GM23338 (cell line): Measurements from ENCODE around the gene EPHA4. TPM values are rescaled to one million over a fixed set of nuclear protein-coding genes. Genes with fewer than 3 reads are reported as not detected.

Experiments used
- ATAC-seq: fragments of 200-7000 bp; cut with Tn5 transposase; 3 replicates; pipeline ENCODE4 v1.9.1; 2020
- DNase-seq: peaks from one replicate; pipeline ENCODE4 v3.0.0-alpha.2; 2015; ENCODE audit warnings: low spot score
- H2AFZ ChIP-seq: fragments of 200-600 bp; sonication (generic); 2 replicates; pipeline ENCODE4 v1.8.0; 2016; ENCODE audit warnings: antibody characterized with exemption, mild to moderate bottlenecking, moderate library complexity
- H3F3A ChIP-seq: fragments of 200-600 bp; sonication (generic); replicated peaks from 2 replicates; pipeline ENCODE4 v1.8.0; 2017; ENCODE audit warnings: antibody characterized with exemption, mixed run types, low read depth
- H3K27ac ChIP-seq: fragments of 200-600 bp; sonication (generic); 2 replicates; pipeline ENCODE4 v1.6.1; 2016; ENCODE audit warnings: low read depth
- H3K27me3 ChIP-seq: fragments of 200-600 bp; sonication (generic); 2 replicates; pipeline ENCODE4 v1.8.0; 2016; ENCODE audit warnings: mild to moderate bottlenecking, mixed run types, moderate library complexity; ENCODE audit not compliant: insufficient read depth
- H3K36me3 ChIP-seq: fragments of 200-600 bp; sonication (generic); 2 replicates; pipeline ENCODE4 v1.8.0; 2016; ENCODE audit warnings: mild to moderate bottlenecking; ENCODE audit not compliant: insufficient read depth
- H3K4me1 ChIP-seq: fragments of 200-600 bp; sonication (generic); 2 replicates; pipeline ENCODE4 v1.8.0; 2016; ENCODE audit warnings: mild to moderate bottlenecking, moderate library complexity; ENCODE audit not compliant: insufficient read depth
- H3K4me2 ChIP-seq: fragments of 200-600 bp; sonication (generic); 2 replicates; pipeline ENCODE4 v1.7.1; 2017; ENCODE audit warnings: mixed run types
- H3K4me3 ChIP-seq: fragments of 200-600 bp; sonication (generic); 2 replicates; pipeline ENCODE4 v1.6.1; 2016; ENCODE audit warnings: mixed run types
- H3K79me2 ChIP-seq: fragments of 200-600 bp; sonication (generic); replicated peaks from 2 replicates; pipeline ENCODE4 v1.8.0; 2017; ENCODE audit warnings: mild to moderate bottlenecking; ENCODE audit not compliant: insufficient read depth
- H3K9me2 ChIP-seq: fragments of 200-600 bp; sonication (generic); 2 replicates; pipeline ENCODE4 v1.8.0; 2017; ENCODE audit not compliant: insufficient read depth
- H4K20me1 ChIP-seq: fragments of 200-600 bp; sonication (generic); replicated peaks from 2 replicates; pipeline ENCODE4 v1.8.0; 2017; ENCODE audit warnings: mild to moderate bottlenecking; ENCODE audit not compliant: insufficient read depth
- H3K27ac Mint-ChIP-seq: 2 replicates; pipeline ENCODE4 v1.8.0; 2020; ENCODE audit warnings: inconsistent platforms, mild to moderate bottlenecking, moderate library complexity, mixed read lengths
- H3K27me3 Mint-ChIP-seq: 3 replicates; pipeline ENCODE4 v1.8.0; 2022; ENCODE audit warnings: low read depth, mild to moderate bottlenecking, moderate library complexity, mixed read lengths, inconsistent platforms; ENCODE audit not compliant: insufficient read depth, poor library complexity
- H3K36me3 Mint-ChIP-seq: 3 replicates; pipeline ENCODE4 v1.8.0; 2021; ENCODE audit warnings: low read depth, mild to moderate bottlenecking, inconsistent platforms, moderate library complexity, mixed read lengths
- H3K4me1 Mint-ChIP-seq: 3 replicates; pipeline ENCODE4 v1.8.0; 2020; ENCODE audit warnings: mild to moderate bottlenecking, inconsistent platforms, mixed read lengths
- H3K4me3 Mint-ChIP-seq: 3 replicates; pipeline ENCODE4 v1.8.0; 2021; ENCODE audit warnings: moderate library complexity, mild to moderate bottlenecking, inconsistent platforms, mixed read lengths
- H3K9me3 Mint-ChIP-seq: 3 replicates; pipeline ENCODE4 v1.8.0; 2020; ENCODE audit warnings: moderate library complexity, mild to moderate bottlenecking, inconsistent platforms, mixed read lengths
- CREB1 ChIP-seq: fragments of 250-450 bp; sonication (Bioruptor Pico); IDR thresholded peaks from 2 replicates; pipeline ENCODE4 v1.5.0; 2020; ENCODE audit warnings: low read depth, mild to moderate bottlenecking, moderate library complexity
- EZH2phosphoT487 ChIP-seq: fragments of 200-600 bp; sonication (generic); IDR thresholded peaks from one replicate; pipeline ENCODE4 v1.8.1; 2018; ENCODE audit warnings: antibody characterized with exemption; ENCODE audit not compliant: unreplicated experiment
- JUNB ChIP-seq: IDR thresholded peaks from one replicate; pipeline ENCODE4 v1.6.1; 2016; ENCODE audit warnings: antibody characterized with exemption; ENCODE audit not compliant: unreplicated experiment
- NANOG ChIP-seq: IDR thresholded peaks from 2 replicates; pipeline ENCODE4 v1.6.1; 2016; ENCODE audit warnings: antibody characterized with exemption, borderline replicate concordance
- POLR2AphosphoS5 ChIP-seq: IDR thresholded peaks from 2 replicates; pipeline ENCODE4 v1.6.1; 2016; ENCODE audit warnings: antibody characterized with exemption, low read depth
- STAT1 ChIP-seq: IDR thresholded peaks from one replicate; pipeline ENCODE4 v1.6.1; 2016; ENCODE audit warnings: antibody characterized with exemption; ENCODE audit not compliant: unreplicated experiment
- ZNF331 ChIP-seq: fragments of 250-450 bp; sonication (Bioruptor Pico); IDR thresholded peaks from 2 replicates; pipeline ENCODE4 v1.5.0; 2020; ENCODE audit warnings: low read depth, mild to moderate bottlenecking, moderate library complexity
- polyA plus RNA-seq: library from polyadenylated mRNA; unstranded; fragments of >200 nt; fragmentation: Nextera tagmentation; extraction: Ambion mirVana; gene quantifications from 2 replicates; pipeline ENCODE4 v1.2.1, GENCODE V29; 2016
- total RNA-seq: library from RNA; depleted of rRNA; stranded (reverse); fragments of >200 nt; shearing (Covaris generic); gene quantifications from 2 replicates; pipeline ENCODE4 v1.2.3, GENCODE V29; 2014
- TF ChIP-seq, protein P1 (sequence below): IDR thresholded peaks from one replicate; pipeline ENCODE4 v1.6.1; 2018; ENCODE audit warnings: antibody characterized with exemption; ENCODE audit not compliant: unreplicated experiment
- TF ChIP-seq, protein P2 (sequence below), 2 experiments: fragments of 200-600 bp in 1 of 2; sonication (generic) in 1 of 2; conservative IDR thresholded peaks; 2 replicates each; pipeline versions ENCODE4 v1.5.1 to v1.6.1; 2016 to 2017; ENCODE audit warnings: antibody characterized with exemption in 2 of 2, low read depth in 2 of 2, mild to moderate bottlenecking in 2 of 2, moderate library complexity in 1 of 2

Gene EPHA4
- total and polyA plus RNA-seq, 2 experiments from 2014 or later = 4.1 to 6.2 TPM

DNA sequence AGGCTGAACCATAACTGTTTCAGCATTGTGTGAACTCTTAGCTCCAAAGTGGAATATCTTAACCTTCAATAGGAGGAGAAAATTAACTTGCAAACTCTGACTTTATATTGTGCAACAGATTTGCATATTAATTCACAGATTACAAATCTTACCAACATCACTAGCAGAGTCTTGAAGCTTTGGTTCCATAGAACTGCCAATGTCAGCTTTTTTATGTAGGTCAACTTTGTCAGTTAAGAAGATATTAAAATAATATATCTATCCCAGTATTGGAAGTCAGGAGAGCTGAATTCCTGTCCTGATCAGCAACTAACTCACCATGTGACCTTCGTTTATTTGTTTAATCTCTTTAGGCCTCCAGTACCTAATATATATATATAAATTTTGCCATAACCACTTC is 121.8 kb downstream of the EPHA4 start (continued):
- TF ChIP-seq STAT1 = no peak
- no peak for TF ChIP-seq CREB1
- TF ChIP-seq, protein P1, sequence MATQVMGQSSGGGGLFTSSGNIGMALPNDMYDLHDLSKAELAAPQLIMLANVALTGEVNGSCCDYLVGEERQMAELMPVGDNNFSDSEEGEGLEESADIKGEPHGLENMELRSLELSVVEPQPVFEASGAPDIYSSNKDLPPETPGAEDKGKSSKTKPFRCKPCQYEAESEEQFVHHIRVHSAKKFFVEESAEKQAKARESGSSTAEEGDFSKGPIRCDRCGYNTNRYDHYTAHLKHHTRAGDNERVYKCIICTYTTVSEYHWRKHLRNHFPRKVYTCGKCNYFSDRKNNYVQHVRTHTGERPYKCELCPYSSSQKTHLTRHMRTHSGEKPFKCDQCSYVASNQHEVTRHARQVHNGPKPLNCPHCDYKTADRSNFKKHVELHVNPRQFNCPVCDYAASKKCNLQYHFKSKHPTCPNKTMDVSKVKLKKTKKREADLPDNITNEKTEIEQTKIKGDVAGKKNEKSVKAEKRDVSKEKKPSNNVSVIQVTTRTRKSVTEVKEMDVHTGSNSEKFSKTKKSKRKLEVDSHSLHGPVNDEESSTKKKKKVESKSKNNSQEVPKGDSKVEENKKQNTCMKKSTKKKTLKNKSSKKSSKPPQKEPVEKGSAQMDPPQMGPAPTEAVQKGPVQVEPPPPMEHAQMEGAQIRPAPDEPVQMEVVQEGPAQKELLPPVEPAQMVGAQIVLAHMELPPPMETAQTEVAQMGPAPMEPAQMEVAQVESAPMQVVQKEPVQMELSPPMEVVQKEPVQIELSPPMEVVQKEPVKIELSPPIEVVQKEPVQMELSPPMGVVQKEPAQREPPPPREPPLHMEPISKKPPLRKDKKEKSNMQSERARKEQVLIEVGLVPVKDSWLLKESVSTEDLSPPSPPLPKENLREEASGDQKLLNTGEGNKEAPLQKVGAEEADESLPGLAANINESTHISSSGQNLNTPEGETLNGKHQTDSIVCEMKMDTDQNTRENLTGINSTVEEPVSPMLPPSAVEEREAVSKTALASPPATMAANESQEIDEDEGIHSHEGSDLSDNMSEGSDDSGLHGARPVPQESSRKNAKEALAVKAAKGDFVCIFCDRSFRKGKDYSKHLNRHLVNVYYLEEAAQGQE = no peak
- TF ChIP-seq JUNB = no peak
- TF ChIP-seq, protein P2, sequence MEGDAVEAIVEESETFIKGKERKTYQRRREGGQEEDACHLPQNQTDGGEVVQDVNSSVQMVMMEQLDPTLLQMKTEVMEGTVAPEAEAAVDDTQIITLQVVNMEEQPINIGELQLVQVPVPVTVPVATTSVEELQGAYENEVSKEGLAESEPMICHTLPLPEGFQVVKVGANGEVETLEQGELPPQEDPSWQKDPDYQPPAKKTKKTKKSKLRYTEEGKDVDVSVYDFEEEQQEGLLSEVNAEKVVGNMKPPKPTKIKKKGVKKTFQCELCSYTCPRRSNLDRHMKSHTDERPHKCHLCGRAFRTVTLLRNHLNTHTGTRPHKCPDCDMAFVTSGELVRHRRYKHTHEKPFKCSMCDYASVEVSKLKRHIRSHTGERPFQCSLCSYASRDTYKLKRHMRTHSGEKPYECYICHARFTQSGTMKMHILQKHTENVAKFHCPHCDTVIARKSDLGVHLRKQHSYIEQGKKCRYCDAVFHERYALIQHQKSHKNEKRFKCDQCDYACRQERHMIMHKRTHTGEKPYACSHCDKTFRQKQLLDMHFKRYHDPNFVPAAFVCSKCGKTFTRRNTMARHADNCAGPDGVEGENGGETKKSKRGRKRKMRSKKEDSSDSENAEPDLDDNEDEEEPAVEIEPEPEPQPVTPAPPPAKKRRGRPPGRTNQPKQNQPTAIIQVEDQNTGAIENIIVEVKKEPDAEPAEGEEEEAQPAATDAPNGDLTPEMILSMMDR (conservative IDR thresholded peaks at IDR 0.05; ENCODE audit: low read depth in 2 of 2) = no peak
- TF ChIP-seq EZH2phosphoT487 = no peak

GRCh38 chr2:221449406-221449805 is 122.7 kb downstream of the EPHA4 start:
- ATAC-seq (no peak), DNase-seq (no peak)
- Histone ChIP-seq H3K4me3 (no peak overlapping the region), H4K20me1 (no peaks in the 10 kb centered on the region), H3K9me2 (0 out of 2 replicates have a peak, but pooled peaks cover 3% of the 10 kb centered on the region), H3K27me3 (no peaks in the 10 kb centered on the region), H3K4me1 (peaks cover under 1% of the 10 kb centered on the region; the same call in 1 of the 2 replicates), H3K79me2 (no peaks in the 10 kb centered on the region), H2AFZ (no peak overlapping the region), H3F3A (no peaks in the 10 kb centered on the region), H3K36me3 (peaks cover 5% of the 10 kb centered on the region), H3K27ac (no peak overlapping the region), H3K4me2 (no peak overlapping the region)
- no peak for TF ChIP-seq NANOG
- no peak for TF ChIP-seq POLR2AphosphoS5
- TF ChIP-seq ZNF331 (CRISPR knock-in tag) = no peak
- TF ChIP-seq EZH2phosphoT487 = no peak
- H3K4me1 Mint-ChIP-seq = peaks cover 8% of the 10 kb centered on the region
- peaks cover 16% of the 10 kb centered on the region for H3K9me3 Mint-ChIP-seq
- no peak overlapping the region for H3K4me3 Mint-ChIP-seq
- no peaks in the 10 kb centered on the region for H3K27me3 Mint-ChIP-seq
- peaks cover 22% of the 10 kb centered on the region for H3K36me3 Mint-ChIP-seq
- H3K27ac Mint-ChIP-seq = no peak overlapping the region
